B cell (primary cell): ENCODE measurements around the gene CTIF. TPM values are rescaled to one million over a fixed set of nuclear protein-coding genes. Genes with fewer than 3 reads are reported as not detected.

ENCODE experiments used
- ATAC-seq: fragments of 200-7000 bp; cut with Tn5 transposase; one replicate; pipeline ENCODE4 v1.10.0; 2021; ENCODE audit warnings: low read depth, mild to moderate bottlenecking, moderate number of reproducible peaks, moderate library complexity
- CTCF ChIA-PET: fragments of 350-600 bp; sonication (Branson Sonifier 250); formaldehyde crosslinking; loops from one replicate; lab custom pipeline; 2021; ENCODE audit warnings: antibody characterized with exemption, inconsistent platforms; lab: Charles Lee
- POLR2A ChIA-PET: fragments of 350-600 bp; sonication (Branson Sonifier 250); formaldehyde crosslinking; loops from one replicate; lab custom pipeline; 2021; ENCODE audit warnings: antibody characterized with exemption; lab: Charles Lee
- DNase-seq: peaks from one replicate; pipeline ENCODE4 v3.0.0; 2013
- H2AFZ ChIP-seq: 2 replicates; pipeline ENCODE4 v1.6.1; 2012; ENCODE audit warnings: mild to moderate bottlenecking, low read depth, low read length; ENCODE audit not compliant: insufficient read depth, poor library complexity, severe bottlenecking
- H3K27ac ChIP-seq, 2 donors: 1 replicate in 1 of 2; 2 replicates in 1 of 2; pipeline ENCODE4 v1.5.1; 2012 to 2013; ENCODE audit warnings: low read length in 2 of 2, mild to moderate bottlenecking in 2 of 2, moderate library complexity in 1 of 2
- H3K27me3 ChIP-seq, 4 experiments: fragments of 200-600 bp in 1 of 4; sonication (generic) in 1 of 4; replicated peaks in 1 of 4; 1 replicate in 2 of 4; 2 replicates in 2 of 4; pipeline versions ENCODE4 v1.6.1 to v1.7.0; 2013 to 2016; ENCODE audit warnings: low read length in 3 of 4, mild to moderate bottlenecking in 2 of 4, mixed read lengths in 1 of 4, moderate library complexity in 1 of 4; ENCODE audit not compliant: insufficient read depth in 4 of 4, control insufficient read depth in 3 of 4; ENCODE audit errors: control extremely low read depth in 1 of 4
- H3K36me3 ChIP-seq, 2 experiments: replicated peaks in 1 of 2; 1 replicate in 1 of 2; 2 replicates in 1 of 2; pipeline versions ENCODE4 v1.6.1 to v1.7.1; 2013; ENCODE audit warnings: low read length in 1 of 2; ENCODE audit not compliant: insufficient read depth in 2 of 2, control insufficient read depth in 1 of 2; ENCODE audit errors: control extremely low read depth in 1 of 2, extremely low read depth in 1 of 2
- H3K4me1 ChIP-seq, 2 donors: fragments of 200-600 bp in 1 of 2; sonication (generic) in 1 of 2; 1 replicate in 1 of 2; 2 replicates in 1 of 2; pipeline versions ENCODE4 v1.5.1 to v1.6.1; 2013 to 2017; ENCODE audit warnings: low read length in 2 of 2; ENCODE audit not compliant: control insufficient read depth in 2 of 2, insufficient read depth in 2 of 2
- H3K4me2 ChIP-seq: replicated peaks from 2 replicates; pipeline ENCODE3; 2012; ENCODE audit warnings: mild to moderate bottlenecking, low read depth, low read length; ENCODE audit not compliant: poor library complexity, severe bottlenecking
- H3K4me3 ChIP-seq, 5 experiments: fragments of 200-600 bp in 1 of 5; sonication (generic) in 1 of 5; 1 replicate in 3 of 5; 2 replicates in 2 of 5; pipeline versions ENCODE4 v1.5.1 to v1.7.0; 2011 to 2016; ENCODE audit warnings: low read length in 4 of 5, mild to moderate bottlenecking in 4 of 5, low read depth in 2 of 5, control low read depth in 1 of 5, moderate library complexity in 1 of 5; ENCODE audit not compliant: insufficient read depth in 1 of 5; ENCODE audit errors: control extremely low read depth in 1 of 5, extremely low read depth in 1 of 5
- H3K79me2 ChIP-seq: fragments of 200-600 bp; sonication (generic); one replicate; pipeline ENCODE4 v1.6.0; 2016; ENCODE audit warnings: low read length; ENCODE audit not compliant: control insufficient read depth, insufficient read depth
- H3K9ac ChIP-seq: fragments of 200-600 bp; sonication (generic); 2 replicates; pipeline ENCODE4 v1.6.1; 2017; ENCODE audit warnings: mild to moderate bottlenecking, low read length, moderate library complexity
- H3K9me3 ChIP-seq, 3 donors: one replicate each; pipeline versions ENCODE4 v1.6.1 to v1.7.1; 2013; ENCODE audit warnings: low read length in 2 of 3; ENCODE audit not compliant: control insufficient read depth in 2 of 3, insufficient read depth in 1 of 3; ENCODE audit errors: control extremely low read depth in 1 of 3
- H4K20me1 ChIP-seq: 2 replicates; pipeline ENCODE4 v1.6.0; 2012; ENCODE audit warnings: mild to moderate bottlenecking, low read length; ENCODE audit not compliant: insufficient read depth, control insufficient read depth, poor library complexity, severe bottlenecking
- H3K27ac Mint-ChIP-seq: one replicate; pipeline ENCODE4 v1.8.0; 2021; ENCODE audit warnings: mixed read lengths
- H3K27me3 Mint-ChIP-seq: one replicate; pipeline ENCODE4 v1.8.0; 2021; ENCODE audit warnings: mixed read lengths
- H3K4me1 Mint-ChIP-seq: one replicate; pipeline ENCODE4 v1.8.0; 2021; ENCODE audit warnings: mixed read lengths
- H3K4me3 Mint-ChIP-seq: one replicate; pipeline ENCODE4 v1.8.0; 2021; ENCODE audit warnings: mixed read lengths
- H3K9me3 Mint-ChIP-seq: one replicate; pipeline ENCODE4 v1.8.0; 2022; ENCODE audit warnings: mixed read lengths; ENCODE audit not compliant: insufficient read depth
- CTCF ChIP-seq: fragments of 200-600 bp; IDR thresholded peaks from one replicate; pipeline ENCODE4 v1.8.0; 2022; ENCODE audit warnings: antibody characterized with exemption, mild to moderate bottlenecking
- EZH2 ChIP-seq: IDR thresholded peaks from 2 replicates; pipeline ENCODE4 v1.6.1; 2012; ENCODE audit warnings: borderline replicate concordance, low read depth, mild to moderate bottlenecking, moderate library complexity, low read length; ENCODE audit not compliant: insufficient read depth, poor library complexity, severe bottlenecking
- WGBS: methylation state at CpG from one replicate; pipeline ENCODE4 v1.1.5; 2013; ENCODE audit warnings: missing lambda C conversion rate; ENCODE audit not compliant: insufficient coverage; 5-methylcytosine and 5-hydroxymethylcytosine counted together
- intact Hi-C: fragments of 100-400 bp; cut with micrococcal nuclease; formaldehyde crosslinking; loops from one replicate; pipeline ENCODE4 v1.10.0; 2022
- polyA plus RNA-seq: library from polyadenylated mRNA; depleted of rRNA; stranded (reverse); fragments of >200 nt; gene quantifications from 2 replicates; pipeline ENCODE4 v1.2.3, GENCODE V29; 2012
- total RNA-seq, 2 donors: library from RNA; stranded (reverse); fragments of 120-200 nt in 1 of 2; gene quantifications; 1 replicate in 1 of 2; 2 replicates in 1 of 2; pipeline versions ENCODE4 v1.2.3 to v1.2.4, GENCODE V29; 2013 to 2022

CTIF gene
- total and polyA plus RNA-seq, 2 donors (not counting 1 experiment from before 2014, with no cell fraction given) = 3.6 to 16.2 TPM

DNA sequence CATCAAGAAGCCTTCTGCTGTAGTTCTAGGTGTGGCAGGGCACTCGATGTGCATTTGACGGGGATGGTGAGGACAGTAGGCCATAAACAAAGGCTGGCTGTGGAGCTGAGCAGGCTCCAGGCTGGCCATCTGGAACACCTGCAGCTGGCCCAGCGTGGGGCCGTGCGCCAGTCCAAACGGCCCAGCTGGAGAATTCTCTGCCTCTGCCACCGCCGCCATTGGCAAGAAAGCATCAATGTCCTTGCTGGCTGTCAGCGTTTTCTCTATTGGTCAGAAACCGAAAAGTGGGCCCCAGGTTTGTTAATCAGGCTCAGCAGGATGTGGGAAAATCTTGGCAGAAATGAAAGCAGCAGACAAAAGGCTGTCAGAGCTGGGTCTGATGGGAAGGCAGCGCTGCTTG is 24.0 kb upstream of the CTIF start:
- peaks cover 22% of the 10 kb centered on the region for H3K27me3 Mint-ChIP-seq
- Histone ChIP-seq H4K20me1 (no peaks in the 10 kb centered on the region), H3K9me3 (no peaks in the 10 kb centered on the region), H2AFZ (no peak overlapping the region), H3K27ac (no peak overlapping the region), H3K36me3 (no peaks in the 10 kb centered on the region), H3K4me2 (no peak overlapping the region), H3K27me3 (peaks cover 0 to 12% (median 1%) of the 10 kb centered on the region in 4 experiments), H3K9ac (no peak overlapping the region), H3K4me3 (no peak overlapping the region), H3K4me1 (no peaks in the 10 kb centered on the region), H3K79me2 (no peaks in the 10 kb centered on the region)
- no peak overlapping the region for H3K27ac Mint-ChIP-seq
- no peak for DNase-seq
- H3K4me1 Mint-ChIP-seq = no peaks in the 10 kb centered on the region
- WGBS = 86% methylated on average over 11 of the region's 11 CpGs
- intact Hi-C loops = no loop called here
- TF ChIP-seq EZH2 (no peak), CTCF (no peak)
- ATAC-seq = no peak
- CTCF ChIA-PET = no interaction called here
- POLR2A ChIA-PET = no interaction called here
- H3K9me3 Mint-ChIP-seq = no peaks in the 10 kb centered on the region
- H3K4me3 Mint-ChIP-seq = no peak overlapping the region

GRCh38 chr18:48517048-48517447 is 21.8 kb upstream of the CTIF start:
- H3K27ac Mint-ChIP-seq = no peak overlapping the region
- Histone ChIP-seq H3K27ac (no peak overlapping the region), H3K4me1 (no peaks in the 10 kb centered on the region), H3K79me2 (no peaks in the 10 kb centered on the region), H3K4me3 (no peak overlapping the region), H3K9ac (no peak overlapping the region), H3K27me3 (peaks cover 0 to 14% (median 5%) of the 10 kb centered on the region in 4 experiments), H3K4me2 (no peak overlapping the region), H3K9me3 (no peaks in the 10 kb centered on the region), H3K36me3 (no peaks in the 10 kb centered on the region), H2AFZ (no peak overlapping the region), H4K20me1 (no peaks in the 10 kb centered on the region)
- no CpG with 5 or more reads among the region's 7 CpGs for WGBS
- H3K4me1 Mint-ChIP-seq = no peaks in the 10 kb centered on the region
- no peak overlapping the region for H3K4me3 Mint-ChIP-seq
- DNase-seq = no peak
- CTCF ChIA-PET = no interaction called here
- POLR2A ChIA-PET = no interaction called here
- H3K9me3 Mint-ChIP-seq = no peaks in the 10 kb centered on the region
- intact Hi-C loops = no loop called here
- peaks cover 22% of the 10 kb centered on the region for H3K27me3 Mint-ChIP-seq
- ATAC-seq = no peak
- no peak for TF ChIP-seq EZH2
- TF ChIP-seq CTCF = no peak
